ENCODE results near the gene AGAP3. TPM values are rescaled to one million over a fixed set of nuclear protein-coding genes. Genes with fewer than 3 reads are reported as not detected.

Gene AGAP3
- polyA plus RNA-seq, 1 experiment = 52.1 TPM

DNA sequence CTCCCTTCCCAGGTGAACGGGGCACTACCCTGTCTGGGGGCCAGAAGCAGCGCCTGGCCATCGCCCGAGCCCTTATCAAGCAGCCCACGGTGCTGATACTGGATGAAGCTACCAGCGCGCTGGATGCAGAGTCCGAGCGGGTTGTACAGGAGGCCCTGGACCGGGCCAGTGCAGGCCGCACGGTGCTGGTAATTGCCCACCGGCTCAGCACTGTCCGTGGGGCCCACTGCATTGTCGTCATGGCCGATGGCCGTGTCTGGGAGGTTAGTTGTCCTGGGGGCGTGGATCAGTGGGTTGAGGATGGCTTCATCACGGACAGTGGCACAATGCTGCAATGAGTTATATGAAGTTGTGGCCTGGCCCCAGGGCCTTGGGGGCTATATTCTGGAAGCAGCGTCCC, 42.3 kb upstream of the AGAP3 start:
- TF ChIP-seq, protein P1, sequence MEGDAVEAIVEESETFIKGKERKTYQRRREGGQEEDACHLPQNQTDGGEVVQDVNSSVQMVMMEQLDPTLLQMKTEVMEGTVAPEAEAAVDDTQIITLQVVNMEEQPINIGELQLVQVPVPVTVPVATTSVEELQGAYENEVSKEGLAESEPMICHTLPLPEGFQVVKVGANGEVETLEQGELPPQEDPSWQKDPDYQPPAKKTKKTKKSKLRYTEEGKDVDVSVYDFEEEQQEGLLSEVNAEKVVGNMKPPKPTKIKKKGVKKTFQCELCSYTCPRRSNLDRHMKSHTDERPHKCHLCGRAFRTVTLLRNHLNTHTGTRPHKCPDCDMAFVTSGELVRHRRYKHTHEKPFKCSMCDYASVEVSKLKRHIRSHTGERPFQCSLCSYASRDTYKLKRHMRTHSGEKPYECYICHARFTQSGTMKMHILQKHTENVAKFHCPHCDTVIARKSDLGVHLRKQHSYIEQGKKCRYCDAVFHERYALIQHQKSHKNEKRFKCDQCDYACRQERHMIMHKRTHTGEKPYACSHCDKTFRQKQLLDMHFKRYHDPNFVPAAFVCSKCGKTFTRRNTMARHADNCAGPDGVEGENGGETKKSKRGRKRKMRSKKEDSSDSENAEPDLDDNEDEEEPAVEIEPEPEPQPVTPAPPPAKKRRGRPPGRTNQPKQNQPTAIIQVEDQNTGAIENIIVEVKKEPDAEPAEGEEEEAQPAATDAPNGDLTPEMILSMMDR (IDR thresholded peaks at IDR 0.05; ENCODE audit: insufficient read depth, low read depth, low read length) = no peak
- ChIA-PET POLR2A (no interaction called here), CTCF (no interaction called here)
- Histone ChIP-seq H3K36me3 (ENCODE audit: control insufficient read depth, insufficient read depth, low read length) (peaks cover 5% of the 10 kb centered on the region), H3K27me3 (ENCODE audit: control insufficient read depth, insufficient read depth, low read length) (no peaks in the 10 kb centered on the region), H3K4me3 (ENCODE audit: low read depth, low read length) (no peak overlapping the region)
- DNase-seq (ENCODE audit: low read depth) = no peak

GRCh38 chr7:151045262-151045661, 41.0 kb upstream of the AGAP3 start:
- no peak for DNase-seq (ENCODE audit: low read depth)
- H3K27me3 ChIP-seq (ENCODE audit: control insufficient read depth, insufficient read depth, low read length) = no peaks in the 10 kb centered on the region
- ChIA-PET CTCF (interaction anchor here (1.3 kb wide), 1 partner anchor 26 kb away, joined by 3 read pairs; no protein-coding TSS in a partner anchor), POLR2A (no interaction called here)
- TF ChIP-seq, protein P1 (IDR thresholded peaks at IDR 0.05; ENCODE audit: insufficient read depth, low read depth, low read length) = no peak
- H3K36me3 ChIP-seq (ENCODE audit: control insufficient read depth, insufficient read depth, low read length) = peaks cover 5% of the 10 kb centered on the region
- no peak overlapping the region for H3K4me3 ChIP-seq (ENCODE audit: low read depth, low read length)

DNA sequence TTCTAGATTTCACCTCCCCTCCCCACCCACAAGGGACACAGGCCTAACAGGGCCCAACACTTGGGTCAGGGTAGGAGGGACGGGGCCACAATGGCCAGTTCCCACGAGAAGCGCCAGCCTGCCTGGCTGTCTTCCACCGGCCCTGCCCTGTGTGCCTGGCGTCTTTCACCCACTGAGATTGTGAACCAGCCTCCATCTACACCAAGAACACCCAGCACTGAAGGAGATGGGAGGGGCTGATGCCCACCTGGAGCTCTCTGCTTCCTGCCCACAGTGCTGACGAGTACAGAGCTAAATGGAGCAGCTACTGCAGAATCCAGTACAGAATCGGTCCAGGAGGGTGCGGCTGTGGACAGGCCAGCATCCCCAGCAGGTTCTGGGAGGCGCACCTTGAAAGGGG, 40.3 kb upstream of the AGAP3 start:
- Histone ChIP-seq H3K27me3 (ENCODE audit: control insufficient read depth, insufficient read depth, low read length) (peaks cover 3% of the 10 kb centered on the region), H3K36me3 (ENCODE audit: control insufficient read depth, insufficient read depth, low read length) (peaks cover 4% of the 10 kb centered on the region), H3K4me3 (ENCODE audit: low read depth, low read length) (no peak overlapping the region)
- DNase-seq (ENCODE audit: low read depth) = no peak
- TF ChIP-seq, protein P1 (IDR thresholded peaks at IDR 0.05; ENCODE audit: insufficient read depth, low read depth, low read length) = no peak
- POLR2A ChIA-PET = no interaction called here
- CTCF ChIA-PET = interaction anchor here (1.3 kb wide), 1 partner anchor 27 kb away, joined by 3 read pairs; no protein-coding TSS in a partner anchor

GRCh38 chr7:151046603-151047573, 39.4 kb upstream of the AGAP3 start:
- Histone ChIP-seq H3K4me3 (ENCODE audit: low read depth, low read length) (no peak overlapping the region), H3K27me3 (ENCODE audit: control insufficient read depth, insufficient read depth, low read length) (peaks cover 3% of the 10 kb centered on the region), H3K36me3 (ENCODE audit: control insufficient read depth, insufficient read depth, low read length) (peaks cover 4% of the 10 kb centered on the region)
- POLR2A ChIA-PET = no interaction called here
- DNase-seq (ENCODE audit: low read depth) = no peak
- TF ChIP-seq, protein P1 (IDR thresholded peaks at IDR 0.05; ENCODE audit: insufficient read depth, low read depth, low read length) = no peak
- CTCF ChIA-PET = interaction anchor here (0.9 to 1.3 kb wide), 2 partner anchors 10 to 29 kb away, joined by 3 to 6 read pairs; no protein-coding TSS in a partner anchor

- peaks cover 3% of the 10 kb centered on the region for H3K27me3 ChIP-seq (ENCODE audit: control insufficient read depth, insufficient read depth, low read length)
- POLR2A ChIA-PET = no interaction called here
- CTCF ChIA-PET = no interaction called here
- no peak for DNase-seq (ENCODE audit: low read depth)
- TF ChIP-seq, protein P1 (IDR thresholded peaks at IDR 0.05; ENCODE audit: insufficient read depth, low read depth, low read length) = no peak
- H3K36me3 ChIP-seq (ENCODE audit: control insufficient read depth, insufficient read depth, low read length) = peaks cover 4% of the 10 kb centered on the region
- no peak within 1 kb of the TSS for H3K4me3 ChIP-seq (ENCODE audit: low read depth, low read length)
These were observed 38.1 kb upstream of the AGAP3 start, which contains the start of gene ASIC3 for GRCh38 chr7:151047976-151048815. Gene ASIC3 (plus strand): TSS chr7:151048531. CDS start chr7:151048886, 355 bp downstream.

Data from BJ (cell line).